ENCODE results near the gene PTH.
A peak's percentile ranks its signal among the peaks of the same experiment; 100 is the strongest.

The PTH gene

GRCh38 chr11:13463779-13464290 is 32.0 kb downstream of the PTH start:
- Mint-ChIP-seq H3K27ac (peak overlapping the region; percentile 99), H3K36me3 (peaks cover 6% of the 10 kb centered on the region), H3K4me1 (peaks cover 47% of the 10 kb centered on the region), H3K27me3 (peaks cover 2% of the 10 kb centered on the region), H3K9me3 (no peaks in the 10 kb centered on the region), H3K4me3 (peak overlapping the region; percentile 99)
- no peak for ATAC-seq

GRCh38 chr11:13462901-13463778 is 32.7 kb downstream of the PTH start, which contains the start of gene BTBD10:
Gene BTBD10, minus strand, starts transcription at chr11:13463222. Its CDS starts 18,098 bp downstream, at chr11:13445124.
- H3K27ac Mint-ChIP-seq: peak within 1 kb of the TSS; percentile 99
- peaks cover 6% of the 10 kb centered on the region for H3K36me3 Mint-ChIP-seq
- no peaks in the 10 kb centered on the region for H3K27me3 Mint-ChIP-seq
- no peaks in the 10 kb centered on the region for H3K9me3 Mint-ChIP-seq
- peaks cover 47% of the 10 kb centered on the region for H3K4me1 Mint-ChIP-seq
- peak; percentile 99 for ATAC-seq
- peak within 1 kb of the TSS; percentile 99 for H3K4me3 Mint-ChIP-seq

- Mint-ChIP-seq H3K4me1 (peaks cover 47% of the 10 kb centered on the region), H3K4me3 (peak overlapping the region; percentile 99), H3K36me3 (peaks cover 6% of the 10 kb centered on the region), H3K27ac (peak overlapping the region; percentile 99), H3K9me3 (no peaks in the 10 kb centered on the region), H3K27me3 (no peaks in the 10 kb centered on the region)
- ATAC-seq: peak; percentile 51
These were observed 33.4 kb downstream of the PTH start for GRCh38 chr11:13462311-13462900.

- ATAC-seq: no peak
- no peaks in the 10 kb centered on the region for H3K27me3 Mint-ChIP-seq
- peak overlapping the region; percentile 99 for H3K27ac Mint-ChIP-seq
- no peak overlapping the region for H3K4me3 Mint-ChIP-seq
- peaks cover 6% of the 10 kb centered on the region for H3K36me3 Mint-ChIP-seq
- no peaks in the 10 kb centered on the region for H3K9me3 Mint-ChIP-seq
- H3K4me1 Mint-ChIP-seq: peaks cover 46% of the 10 kb centered on the region
These were observed 34.5 kb downstream of the PTH start for GRCh38 chr11:13461291-13461690.

GRCh38 chr11:13450832-13451397 is 44.9 kb downstream of the PTH start:
- Mint-ChIP-seq H3K27ac (no peak overlapping the region), H3K9me3 (peaks cover 7% of the 10 kb centered on the region), H3K4me3 (no peak overlapping the region), H3K27me3 (no peaks in the 10 kb centered on the region), H3K36me3 (peaks cover 41% of the 10 kb centered on the region), H3K4me1 (peaks cover 42% of the 10 kb centered on the region)
- no peak for ATAC-seq

GRCh38 chr11:13449522-13449921 is 46.3 kb downstream of the PTH start:
- no peak overlapping the region for H3K4me3 Mint-ChIP-seq
- H3K4me1 Mint-ChIP-seq: peaks cover 37% of the 10 kb centered on the region
- peaks cover 7% of the 10 kb centered on the region for H3K9me3 Mint-ChIP-seq
- ATAC-seq: no peak
- H3K27ac Mint-ChIP-seq: no peak overlapping the region
- H3K27me3 Mint-ChIP-seq: no peaks in the 10 kb centered on the region
- H3K36me3 Mint-ChIP-seq: peaks cover 37% of the 10 kb centered on the region

- peaks cover 37% of the 10 kb centered on the region for H3K4me1 Mint-ChIP-seq
- no peak overlapping the region for H3K4me3 Mint-ChIP-seq
- ATAC-seq: no peak
- H3K36me3 Mint-ChIP-seq: peaks cover 35% of the 10 kb centered on the region
- peak overlapping the region; percentile 12 for H3K27ac Mint-ChIP-seq
- H3K9me3 Mint-ChIP-seq: peaks cover 7% of the 10 kb centered on the region
- H3K27me3 Mint-ChIP-seq: no peaks in the 10 kb centered on the region
These were observed 46.9 kb downstream of the PTH start for GRCh38 chr11:13448876-13449275.

GRCh38 chr11:13446444-13446843 is 49.4 kb downstream of the PTH start:
- Mint-ChIP-seq H3K27me3 (no peaks in the 10 kb centered on the region), H3K9me3 (peaks cover 2% of the 10 kb centered on the region), H3K36me3 (peaks cover 18% of the 10 kb centered on the region), H3K27ac (no peak overlapping the region), H3K4me1 (peaks cover 38% of the 10 kb centered on the region), H3K4me3 (no peak overlapping the region)
- ATAC-seq: no peak

- H3K4me1 Mint-ChIP-seq: peaks cover 29% of the 10 kb centered on the region
- H3K36me3 Mint-ChIP-seq: peaks cover 9% of the 10 kb centered on the region
- no peaks in the 10 kb centered on the region for H3K27me3 Mint-ChIP-seq
- ATAC-seq: no peak
- H3K27ac Mint-ChIP-seq: no peak overlapping the region
- peaks cover 2% of the 10 kb centered on the region for H3K9me3 Mint-ChIP-seq
- H3K4me3 Mint-ChIP-seq: no peak overlapping the region
These were observed 50.2 kb downstream of the PTH start for GRCh38 chr11:13445588-13445987.

All from stimulated activated memory B cell treated with anti-CD40 and anti-IgM and Interleukin-4, amounts not matched to agents 10 μg/mL and 1 μg/mL and 100 μg/mL, for 72 hours (primary cell).